Stomach (tissue), 9 donors: Measurements from ENCODE around the gene THOP1. TPM values are rescaled to one million over a fixed set of nuclear protein-coding genes. Genes with fewer than 3 reads are reported as not detected.

Source experiments
- DNase-seq, 2 donors: peaks; one replicate each; pipeline versions ENCODE4 v3.0.0 to v3.0.0-alpha.2; 2013 to 2019
- H3K27ac ChIP-seq, 5 donors: fragments of 200-600 bp in 4 of 5; sonication (generic) in 4 of 5; one replicate each; pipeline ENCODE4 v1.5.1; 2013 to 2019; ENCODE audit warnings: mild to moderate bottlenecking in 1 of 5, moderate library complexity in 1 of 5
- H3K27me3 ChIP-seq, 3 donors: fragments of 200-600 bp; sonication (generic); one replicate each; pipeline ENCODE4 v1.5.1; 2017 to 2019; ENCODE audit warnings: mixed run types in 1 of 3
- H3K36me3 ChIP-seq, 4 donors: fragments of 200-600 bp; sonication (generic); 1 replicate in 3 of 4; 2 replicates in 1 of 4; pipeline ENCODE4 v1.5.1; 2016 to 2019
- H3K4me1 ChIP-seq, 4 donors: fragments of 200-600 bp; sonication (generic); one replicate each; pipeline ENCODE4 v1.5.1; 2016 to 2019
- H3K4me3 ChIP-seq, 4 donors: fragments of 200-600 bp; sonication (generic) in 3 of 4; one replicate each; pipeline ENCODE4 v1.5.1; 2016 to 2019; ENCODE audit warnings: mild to moderate bottlenecking in 1 of 4
- H3K9me3 ChIP-seq, 4 donors: fragments of 200-600 bp; sonication (generic); one replicate each; pipeline ENCODE4 v1.5.1; 2016 to 2019
- EP300 ChIP-seq: sonication (generic); formaldehyde crosslinking; IDR thresholded peaks from one replicate; pipeline ENCODE4 v1.6.1; 2017; ENCODE audit warnings: antibody characterized with exemption
- POLR2A ChIP-seq, 4 donors: fragments of 450-650 bp; IDR thresholded peaks; one replicate each; pipeline ENCODE4 v1.6.1; 2016; ENCODE audit warnings: antibody characterized with exemption in 4 of 4, control low read depth in 2 of 4, mild to moderate bottlenecking in 1 of 4, moderate library complexity in 1 of 4
- POLR2AphosphoS5 ChIP-seq, 3 donors: sonication (generic); formaldehyde crosslinking; IDR thresholded peaks; one replicate each; pipeline ENCODE4 v1.6.1; 2016; ENCODE audit warnings: antibody characterized with exemption in 3 of 3
- WGBS, 5 donors: extraction: QIAGEN DNeasy Blood & Tissue Kit in 3 of 5; methylation state at CpG; one replicate each; pipeline versions ENCODE4 v1.1.5 to v1.1.7; 2013 to 2018; 5-methylcytosine and 5-hydroxymethylcytosine counted together
- intact Hi-C: fragments of 100-400 bp; cut with DNase I; formaldehyde crosslinking; loops from one replicate; pipeline ENCODE4 v1.15.1; 2023; ENCODE audit warnings: low total_unique reads
- polyA plus RNA-seq, 3 donors: library from polyadenylated mRNA; stranded (reverse); fragments of 200-250 nt; gene quantifications; one replicate each; pipeline ENCODE4 v1.2.3, GENCODE V29; 2013
- total RNA-seq, 5 donors: library from RNA; depleted of rRNA; stranded (reverse); fragments of >200 nt; gene quantifications; one replicate each; pipeline versions ENCODE4 v1.1.0 to v1.2.3, GENCODE V29; 2014 to 2016
- TF ChIP-seq, protein P1 (sequence below), 7 experiments: fragments of 450-650 bp in 4 of 7; fragments of 200-600 bp in 3 of 7; sonication (generic) in 3 of 7; IDR thresholded peaks; one replicate each; pipeline ENCODE4 v1.5.1; 2016 to 2019; ENCODE audit warnings: antibody characterized with exemption in 7 of 7, control low read depth in 2 of 7, mild to moderate bottlenecking in 1 of 7
- donor health status: healthy with polysubstance abuse.
- donor health status: Bipolar disorder and iron deficiency.
- donor health status: healthy.

THOP1 gene
- total and polyA plus RNA-seq, 8 donors: 16.1 to 244 (median 47.2) TPM

DNA sequence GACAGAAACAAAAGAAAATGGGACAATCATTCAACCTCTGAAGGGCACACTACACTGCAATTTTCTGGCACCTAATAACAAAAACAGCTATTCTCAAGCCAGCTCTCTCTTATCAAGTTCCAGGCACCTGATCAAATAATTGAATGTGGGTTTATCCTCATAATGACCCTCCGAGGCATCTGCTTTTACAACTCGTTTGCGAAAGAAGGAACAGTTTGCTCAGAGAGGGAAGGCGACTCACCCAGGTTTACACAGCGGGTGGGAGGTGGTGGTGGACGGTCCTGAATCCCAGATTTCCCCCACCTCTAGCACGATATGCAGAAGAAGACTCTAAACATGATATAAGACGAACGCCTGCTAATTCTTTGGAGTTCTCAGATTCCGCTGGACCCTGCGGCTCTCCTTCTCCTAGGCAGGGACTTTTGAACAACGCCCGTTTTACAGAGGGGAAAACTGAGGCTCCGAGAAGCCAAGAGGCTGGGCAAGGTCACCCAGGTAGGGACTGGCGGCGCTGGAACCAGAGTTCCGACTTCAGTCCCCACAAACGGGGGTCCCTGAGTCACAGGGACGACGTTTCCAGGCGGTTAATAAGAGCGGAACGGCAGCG is 2.9 kb upstream of the THOP1 start:
- DNase-seq: peak in 1 of 2 donors; percentile 20
- TF ChIP-seq, protein P1, sequence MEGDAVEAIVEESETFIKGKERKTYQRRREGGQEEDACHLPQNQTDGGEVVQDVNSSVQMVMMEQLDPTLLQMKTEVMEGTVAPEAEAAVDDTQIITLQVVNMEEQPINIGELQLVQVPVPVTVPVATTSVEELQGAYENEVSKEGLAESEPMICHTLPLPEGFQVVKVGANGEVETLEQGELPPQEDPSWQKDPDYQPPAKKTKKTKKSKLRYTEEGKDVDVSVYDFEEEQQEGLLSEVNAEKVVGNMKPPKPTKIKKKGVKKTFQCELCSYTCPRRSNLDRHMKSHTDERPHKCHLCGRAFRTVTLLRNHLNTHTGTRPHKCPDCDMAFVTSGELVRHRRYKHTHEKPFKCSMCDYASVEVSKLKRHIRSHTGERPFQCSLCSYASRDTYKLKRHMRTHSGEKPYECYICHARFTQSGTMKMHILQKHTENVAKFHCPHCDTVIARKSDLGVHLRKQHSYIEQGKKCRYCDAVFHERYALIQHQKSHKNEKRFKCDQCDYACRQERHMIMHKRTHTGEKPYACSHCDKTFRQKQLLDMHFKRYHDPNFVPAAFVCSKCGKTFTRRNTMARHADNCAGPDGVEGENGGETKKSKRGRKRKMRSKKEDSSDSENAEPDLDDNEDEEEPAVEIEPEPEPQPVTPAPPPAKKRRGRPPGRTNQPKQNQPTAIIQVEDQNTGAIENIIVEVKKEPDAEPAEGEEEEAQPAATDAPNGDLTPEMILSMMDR (IDR thresholded peaks at IDR 0.05): no peak
- TF ChIP-seq EP300: no peak
- Histone ChIP-seq H3K27me3 (no peaks in the 10 kb centered on the region), H3K27ac (peak overlapping the region; percentile 88 to 99 (median 95)), H3K36me3 (peaks cover 0 to 23% (median 18%) of the 10 kb centered on the region in 4 donors), H3K4me3 (peak overlapping the region; percentile 82 to 98 (median 88)), H3K4me1 (peaks cover 31 to 76% (median 61%) of the 10 kb centered on the region in 4 donors), H3K9me3 (no peaks in the 10 kb centered on the region)
- 1 to 2% (median 1%) methylated on average over 24 of the region's 24 CpGs for WGBS, 5 donors
- intact Hi-C loops: no loop called here

DNA sequence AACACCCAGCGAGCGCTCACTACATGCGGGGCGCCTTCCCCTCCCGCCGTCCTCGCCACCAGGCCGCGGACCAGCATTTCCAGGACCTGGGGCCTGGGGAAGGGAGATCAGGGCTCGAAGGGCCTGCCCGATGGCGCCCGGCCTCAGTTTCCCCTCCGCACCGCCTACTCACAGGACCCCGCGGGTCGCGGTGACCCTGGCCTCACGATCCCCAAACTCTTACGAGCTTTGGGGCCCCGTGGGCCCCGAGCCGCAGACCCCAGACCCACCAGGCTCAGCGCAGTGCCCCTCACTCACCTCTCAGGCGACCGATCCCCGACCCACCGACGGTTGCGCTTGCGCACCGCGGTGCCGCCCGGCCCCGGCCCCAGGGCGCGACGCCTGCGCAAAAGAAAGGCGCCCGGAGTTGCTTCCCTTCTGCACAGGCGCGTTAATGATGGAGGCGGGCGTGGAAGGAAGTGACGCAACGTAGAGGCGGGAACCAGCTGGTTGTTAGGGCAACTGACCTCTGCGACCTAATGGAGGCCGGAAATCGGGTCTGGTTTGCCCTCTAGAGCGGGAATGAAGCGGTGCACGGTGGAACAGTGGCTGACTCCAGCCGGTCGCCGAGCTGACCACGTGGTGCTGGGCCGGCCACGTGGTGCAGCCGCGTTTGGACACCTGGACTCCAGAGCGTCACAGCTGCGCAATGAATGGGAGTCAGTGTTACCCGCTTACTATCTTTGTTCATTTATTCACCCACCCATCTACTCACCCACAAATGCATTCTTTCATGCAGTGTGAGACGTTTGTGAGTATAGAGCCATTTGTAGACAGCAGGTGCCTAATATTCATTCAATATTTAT is 2.1 kb upstream of the THOP1 start, which contains the start of gene SGTA:
Gene SGTA, minus strand, starts transcription at position 338 of the 845 bp plus-strand sequence. CDS start 14,205 bp downstream, outside the sequence.
- Histone ChIP-seq H3K4me1 (peaks cover 31 to 76% (median 61%) of the 10 kb centered on the region in 4 donors), H3K4me3 (peak within 1 kb of the TSS; percentile 82 to 98 (median 88)), H3K27ac (peak within 1 kb of the TSS; percentile 88 to 99 (median 95)), H3K27me3 (no peaks in the 10 kb centered on the region), H3K36me3 (peaks cover 0 to 21% (median 12%) of the 10 kb centered on the region in 4 donors), H3K9me3 (no peaks in the 10 kb centered on the region)
- intact Hi-C loops: no loop called here
- WGBS, 5 donors: 0 to 2% (median 0%) methylated on average over 35 to 68 of the region's 68 CpGs
- TF ChIP-seq, protein P1 (IDR thresholded peaks at IDR 0.05): peak in 4 of 7 experiments; percentile 4 to 71 (median 40)
- TF ChIP-seq POLR2AphosphoS5 (IDR thresholded peaks at IDR 0.05) (peak; percentile 83 to 93 (median 87)), EP300 (no peak), POLR2A (IDR thresholded peaks at IDR 0.05) (peak in 2 of 4 donors; percentile 32 to 37)
- DNase-seq: peak; percentile 99

DNA sequence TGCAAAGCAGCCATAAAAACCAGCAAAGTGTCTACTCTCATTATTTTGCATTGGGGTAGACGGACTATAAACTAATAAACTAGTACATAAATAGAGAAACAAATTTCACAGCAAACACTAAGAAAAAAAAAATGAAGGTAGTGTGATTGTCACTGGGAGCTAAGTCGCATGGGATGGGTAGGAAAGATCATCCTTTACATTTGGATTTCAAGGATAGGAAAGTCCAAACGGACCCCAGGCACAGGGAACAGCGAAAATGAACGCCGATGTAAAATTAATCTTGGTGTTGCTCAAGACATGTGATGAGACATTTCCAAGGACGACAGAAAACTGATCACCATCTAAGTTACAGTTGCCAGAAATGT is 1.5 kb upstream of the THOP1 start:
- intact Hi-C loops: no loop called here
- Histone ChIP-seq H3K27ac (peak overlapping the region in 4 of 5 donors; percentile 66 to 96 (median 94)), H3K9me3 (no peaks in the 10 kb centered on the region), H3K27me3 (no peaks in the 10 kb centered on the region), H3K4me3 (peak overlapping the region in 3 of 4 donors; percentile 82 to 98 (median 87)), H3K36me3 (peaks cover 0 to 20% (median 9%) of the 10 kb centered on the region in 4 donors), H3K4me1 (peaks cover 31 to 74% (median 60%) of the 10 kb centered on the region in 4 donors)
- WGBS, 5 donors: 74 to 82% (median 76%) methylated on average over 7 of the region's 7 CpGs
- TF ChIP-seq EP300: no peak
- TF ChIP-seq POLR2AphosphoS5 (IDR thresholded peaks at IDR 0.05): no peak
- TF ChIP-seq, protein P1 (IDR thresholded peaks at IDR 0.05): no peak
- no peak for DNase-seq

DNA sequence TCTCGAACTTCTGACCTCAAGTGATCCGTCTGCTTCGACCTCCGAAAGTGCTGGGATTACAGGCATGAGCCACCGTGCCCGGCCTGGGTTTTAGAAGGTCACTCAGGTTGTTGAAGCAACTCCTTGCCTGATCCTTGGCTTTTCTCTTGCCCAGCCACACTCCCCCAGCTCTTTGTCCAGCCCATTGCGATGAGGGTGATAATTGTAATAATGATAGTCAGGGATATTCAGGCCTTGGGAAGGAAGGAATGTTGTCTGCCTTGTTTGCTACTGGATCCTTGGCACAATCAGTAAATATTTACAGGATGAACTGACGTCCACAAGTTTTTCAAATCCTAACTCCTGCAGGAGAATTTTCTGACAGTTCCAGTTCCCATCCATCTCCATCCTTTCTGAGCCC is 1.8 kb downstream of the THOP1 start:
- intact Hi-C loops: no loop called here

More for the DNA sequence above, 1.8 kb downstream of the THOP1 start:
- peaks cover 19 to 41% (median 36%) of the 10 kb centered on the region in 4 donors for H3K4me1 ChIP-seq
- H3K36me3 ChIP-seq: peaks cover 3 to 33% (median 21%) of the 10 kb centered on the region in 4 donors
- TF ChIP-seq POLR2AphosphoS5 (IDR thresholded peaks at IDR 0.05) (no peak), POLR2A (IDR thresholded peaks at IDR 0.05) (no peak), EP300 (no peak)
- TF ChIP-seq, protein P1 (IDR thresholded peaks at IDR 0.05): no peak
- no peak for DNase-seq
- 80 to 92% (median 83%) methylated on average over 8 of the region's 8 CpGs for WGBS, 5 donors
- no peak overlapping the region for H3K4me3 ChIP-seq
- no peaks in the 10 kb centered on the region for H3K27me3 ChIP-seq
- H3K9me3 ChIP-seq: no peaks in the 10 kb centered on the region
- no peak overlapping the region for H3K27ac ChIP-seq
